ENCODE data around the gene LAMTOR5. TPM values are rescaled to one million over a fixed set of nuclear protein-coding genes. Genes with fewer than 3 reads are reported as not detected.
"Not testable (repeated sequence)": the region's sequence is repeated elsewhere in the genome, so short reads cannot be mapped to it uniquely, and the experiment has no call there.

The LAMTOR5 gene
- total RNA-seq, 2 donors from 2014 or later = 86.1 to 150 TPM

DNA sequence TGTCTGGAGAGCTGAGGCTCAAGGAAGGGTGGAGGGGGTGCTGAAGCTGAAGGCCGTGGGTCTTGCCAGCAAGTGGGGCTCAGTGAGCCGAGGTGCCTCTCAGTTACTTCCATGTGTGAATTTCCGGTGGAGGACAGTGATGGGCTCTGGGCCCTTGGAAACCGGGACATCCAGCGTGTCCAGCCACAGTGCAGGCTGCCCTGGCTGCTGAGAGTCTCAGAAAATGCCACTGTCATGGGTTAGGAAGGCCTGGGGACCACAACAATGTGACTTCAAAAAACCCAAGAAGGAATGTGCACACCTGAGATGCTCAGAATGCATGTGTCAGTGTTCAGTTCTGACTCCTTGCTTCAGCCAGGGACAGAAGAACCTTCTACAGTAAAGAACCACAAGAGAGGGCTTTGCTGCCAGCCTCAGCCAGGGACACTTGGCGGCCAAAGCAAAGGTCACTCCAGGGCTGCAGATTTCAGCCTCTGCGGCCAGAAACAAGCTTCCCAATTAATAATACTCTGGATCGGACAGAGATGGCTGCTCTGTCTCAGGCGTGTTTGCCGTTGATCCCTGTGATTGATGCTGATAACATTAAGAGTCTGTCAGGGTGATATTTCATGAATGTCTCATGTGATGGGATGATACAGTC is 12.6 kb upstream of the LAMTOR5 start:
- Mint-ChIP-seq H3K27ac (no peak overlapping the region), H3K27me3 (peaks cover 0 to 4% of the 10 kb centered on the region in 2 donors), H3K4me1 (ENCODE audit: low read depth in 2 of 2) (no peaks in the 10 kb centered on the region), H3K9me3 (no peaks in the 10 kb centered on the region), H3K36me3 (no peaks in the 10 kb centered on the region), H3K4me3 (no peak overlapping the region)
- ATAC-seq (no peak), DNase-seq (ENCODE audit: low spot score) (no peak)

DNA sequence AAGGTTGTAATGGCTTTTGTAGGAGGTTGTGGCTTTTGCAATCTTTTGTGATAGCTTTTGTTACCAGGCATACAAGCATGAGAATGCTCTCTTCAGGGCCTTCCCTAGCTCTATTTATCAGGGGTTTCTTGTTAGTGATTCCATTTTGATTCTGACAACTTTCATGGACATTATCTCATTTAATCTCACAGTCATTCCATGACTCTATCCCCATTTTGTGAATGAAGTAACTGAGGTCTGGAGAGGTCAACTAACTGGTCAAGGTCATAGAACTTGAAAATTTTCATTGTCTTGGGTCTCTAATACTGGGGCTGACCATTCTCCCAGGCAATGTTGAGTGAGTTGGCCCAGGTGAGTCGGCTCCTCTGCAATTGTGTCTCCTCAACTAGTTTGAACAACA is 11.2 kb upstream of the LAMTOR5 start:
- Mint-ChIP-seq H3K36me3 (no peaks in the 10 kb centered on the region), H3K27ac (no peak overlapping the region), H3K4me3 (no peak overlapping the region), H3K4me1 (ENCODE audit: low read depth in 2 of 2) (no peaks in the 10 kb centered on the region), H3K27me3 (peaks cover 0 to 2% of the 10 kb centered on the region in 2 donors), H3K9me3 (no peaks in the 10 kb centered on the region)
- DNase-seq (ENCODE audit: low spot score) (no peak), ATAC-seq (no peak)

DNA sequence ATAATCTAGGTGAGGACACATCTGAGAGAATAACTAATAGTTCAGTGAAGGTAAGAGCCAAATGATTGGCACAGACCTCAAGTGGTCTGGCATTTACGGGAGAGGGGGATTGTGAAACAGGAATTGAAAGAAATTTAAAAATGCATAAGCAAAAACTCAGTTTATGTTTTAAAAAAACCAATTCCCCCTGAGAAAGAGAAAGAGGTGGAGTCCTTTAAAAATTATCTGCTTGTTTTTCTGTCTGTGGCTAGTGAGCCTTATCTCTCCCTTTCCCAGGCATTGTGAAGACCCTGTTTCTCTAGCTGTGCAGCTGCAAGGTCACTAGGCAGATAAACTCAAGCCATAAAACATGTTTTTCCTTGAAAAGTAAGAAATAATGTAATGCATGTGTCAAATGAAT is 5.6 kb upstream of the LAMTOR5 start:
- not testable (repeated sequence) for H3K4me1 Mint-ChIP-seq (ENCODE audit: low read depth in 2 of 2); DNase-seq (ENCODE audit: low spot score); H3K36me3 Mint-ChIP-seq; H3K9me3 Mint-ChIP-seq; H3K27me3 Mint-ChIP-seq; H3K27ac Mint-ChIP-seq; H3K4me3 Mint-ChIP-seq; ATAC-seq

DNA sequence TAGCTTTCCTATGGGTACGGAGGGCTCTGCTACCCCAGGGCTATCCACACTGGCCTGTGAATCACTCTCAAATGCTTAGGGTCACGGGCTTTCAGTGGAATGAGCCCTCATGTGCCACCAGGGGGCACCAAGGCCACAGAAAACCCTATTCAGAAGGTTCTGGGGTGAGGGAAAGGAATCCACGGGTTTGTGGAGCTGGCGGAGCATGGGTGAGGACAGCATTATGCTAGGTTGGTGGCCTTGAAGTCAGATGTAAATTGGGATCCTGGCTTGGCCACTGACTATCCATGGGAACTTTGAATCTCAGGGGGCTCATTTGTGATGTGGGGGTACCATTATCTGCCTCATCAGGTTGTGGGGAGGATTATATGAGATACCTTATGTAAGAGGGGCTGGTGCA is 5.1 kb upstream of the LAMTOR5 start:
- H3K9me3 Mint-ChIP-seq = no peaks in the 10 kb centered on the region

DNA sequence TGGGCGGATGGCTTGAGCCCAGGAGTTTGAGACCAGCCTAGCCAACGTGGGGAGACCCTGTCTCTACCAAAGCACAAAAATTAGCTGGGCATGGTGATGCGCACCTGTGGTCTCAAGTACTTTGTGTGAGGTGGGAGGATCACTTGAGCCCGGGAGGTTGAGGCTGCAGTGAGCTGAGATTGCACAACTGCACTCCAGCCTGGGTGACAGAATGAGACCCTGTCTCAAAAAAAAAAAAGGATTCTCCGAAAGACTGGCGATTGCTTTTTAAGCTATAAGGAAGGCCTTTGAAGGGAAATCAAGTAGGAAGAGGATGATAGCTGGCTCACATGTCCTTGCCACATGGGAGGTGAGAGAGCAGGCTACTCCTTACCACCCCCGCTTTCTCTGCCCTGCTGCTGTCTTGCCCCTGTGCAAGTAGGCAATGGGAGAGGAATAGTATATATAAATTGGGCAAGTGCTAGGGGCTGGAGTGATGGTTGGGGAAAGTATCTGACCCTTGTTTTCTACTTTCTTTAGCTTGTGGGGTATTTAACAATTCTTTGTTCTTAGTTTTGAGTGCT is 3.8 kb upstream of the LAMTOR5 start:
- no peak overlapping the region for H3K4me3 Mint-ChIP-seq
- DNase-seq (ENCODE audit: low spot score) = no peak
- ATAC-seq = no peak
- no peaks in the 10 kb centered on the region for H3K27me3 Mint-ChIP-seq
- H3K36me3 Mint-ChIP-seq = peaks cover 6% of the 10 kb centered on the region
- H3K9me3 Mint-ChIP-seq = no peaks in the 10 kb centered on the region
- H3K27ac Mint-ChIP-seq = no peak overlapping the region
- peaks cover 9 to 18% of the 10 kb centered on the region in 2 donors for H3K4me1 Mint-ChIP-seq (ENCODE audit: low read depth in 2 of 2)

More for the DNA sequence above, 5.1 kb upstream of the LAMTOR5 start:
- Mint-ChIP-seq H3K4me3 (no peak overlapping the region), H3K36me3 (peaks cover 2% of the 10 kb centered on the region), H3K27ac (no peak overlapping the region), H3K4me1 (ENCODE audit: low read depth in 2 of 2) (peaks cover 6 to 12% of the 10 kb centered on the region in 2 donors), H3K27me3 (no peaks in the 10 kb centered on the region)
- ATAC-seq (peak in 1 of 2 donors; percentile 57), DNase-seq (ENCODE audit: low spot score) (no peak)

DNA sequence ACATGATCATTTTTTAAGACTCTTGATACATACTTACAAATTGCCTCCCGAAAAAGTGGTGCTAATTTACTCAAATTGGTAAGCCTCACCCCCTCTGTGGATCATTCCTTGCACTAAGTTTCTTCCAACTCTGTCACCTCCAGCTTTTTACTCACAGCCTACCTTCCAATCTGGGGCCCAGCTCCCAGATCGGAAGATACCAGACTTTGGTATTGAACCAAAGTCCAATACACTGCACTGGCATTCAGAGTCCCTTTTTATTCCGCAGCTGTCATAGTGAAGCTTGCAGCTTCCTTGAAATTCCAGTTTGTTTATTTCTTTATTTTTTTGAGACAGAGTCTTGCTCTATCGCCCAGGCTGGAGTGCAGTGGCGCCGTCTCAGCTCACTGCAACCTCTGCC is 1.8 kb upstream of the LAMTOR5 start:
- DNase-seq (ENCODE audit: low spot score) = no peak
- Mint-ChIP-seq H3K9me3 (no peaks in the 10 kb centered on the region), H3K36me3 (peaks cover 6% of the 10 kb centered on the region), H3K4me1 (ENCODE audit: low read depth in 2 of 2) (peaks cover 11 to 22% of the 10 kb centered on the region in 2 donors), H3K27ac (no peak overlapping the region), H3K4me3 (peak overlapping the region; percentile 99), H3K27me3 (no peaks in the 10 kb centered on the region)
- no peak for ATAC-seq

DNA sequence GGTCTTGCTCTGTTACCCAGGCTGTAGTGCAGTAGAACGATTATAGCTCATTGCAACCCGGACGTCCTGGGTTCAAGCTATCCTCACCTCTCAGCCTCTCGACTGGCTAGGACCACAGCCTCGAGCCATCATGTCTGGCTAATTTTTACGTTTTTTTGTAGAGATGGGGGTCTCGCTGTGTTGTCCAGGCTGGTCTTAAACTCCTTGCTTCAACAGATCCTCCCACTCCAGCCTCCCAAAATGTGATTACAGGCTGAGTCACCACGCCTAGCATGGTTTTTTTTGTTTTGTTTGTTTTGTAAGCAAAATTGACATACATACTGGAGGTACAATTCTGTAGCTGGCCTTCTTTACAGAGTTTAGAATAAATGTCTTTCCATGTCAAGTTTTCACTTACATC is 994 bp upstream of the LAMTOR5 start:
- Mint-ChIP-seq H3K4me1 (ENCODE audit: low read depth in 2 of 2) (peaks cover 11 to 22% of the 10 kb centered on the region in 2 donors), H3K9me3 (no peaks in the 10 kb centered on the region), H3K27me3 (no peaks in the 10 kb centered on the region), H3K4me3 (peak overlapping the region; percentile 99), H3K36me3 (peaks cover 6% of the 10 kb centered on the region), H3K27ac (peak overlapping the region; percentile 99 to 100)
- DNase-seq (ENCODE audit: low spot score) = no peak
- no peak for ATAC-seq

DNA sequence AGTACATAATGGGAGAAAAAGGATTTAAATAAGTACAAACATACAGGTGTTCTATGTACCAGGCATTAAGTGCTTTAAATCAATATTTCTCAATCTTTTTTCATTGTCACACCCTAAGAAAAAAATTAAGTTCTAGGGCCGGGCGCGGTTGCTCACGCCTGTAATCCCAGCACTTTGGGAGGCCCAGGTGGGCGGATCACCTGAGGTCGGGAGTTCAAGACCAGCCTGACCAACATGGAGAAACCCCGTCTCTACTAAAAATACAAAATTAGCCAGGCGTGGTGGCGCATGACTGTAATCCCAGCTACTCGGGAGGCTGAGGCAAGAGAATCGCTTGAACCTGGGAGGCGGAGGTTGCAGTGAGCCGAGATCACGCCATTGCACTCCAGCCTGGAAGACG is 1.1 kb downstream of the LAMTOR5 start:
- not testable (repeated sequence) for H3K9me3 Mint-ChIP-seq; H3K27me3 Mint-ChIP-seq; ATAC-seq; H3K36me3 Mint-ChIP-seq; DNase-seq (ENCODE audit: low spot score)
- peaks cover 11 to 22% of the 10 kb centered on the region in 2 donors for H3K4me1 Mint-ChIP-seq (ENCODE audit: low read depth in 2 of 2)
- peak overlapping the region; percentile 99 to 100 for H3K27ac Mint-ChIP-seq
- peak overlapping the region; percentile 99 for H3K4me3 Mint-ChIP-seq

DNA sequence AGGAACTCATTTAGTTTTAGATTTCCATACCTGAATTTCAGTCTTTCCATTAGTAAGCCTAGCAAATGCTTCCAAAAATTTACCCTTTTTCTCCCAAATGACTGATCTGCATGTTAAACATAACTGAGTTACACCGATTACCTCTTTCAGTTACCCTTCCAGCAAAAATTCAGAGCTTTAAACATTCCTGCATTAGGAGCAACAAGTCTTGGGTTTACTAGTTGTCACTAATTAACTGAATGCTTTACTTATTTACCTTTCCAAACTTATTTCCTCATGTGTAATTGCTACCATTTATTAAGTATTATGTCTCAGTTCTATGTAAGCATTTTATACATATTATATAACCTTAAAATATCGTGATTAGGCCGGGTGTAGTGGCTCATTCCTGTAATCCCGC is 3.1 kb downstream of the LAMTOR5 start:
- Mint-ChIP-seq H3K27me3 (no peaks in the 10 kb centered on the region), H3K9me3 (no peaks in the 10 kb centered on the region), H3K4me1 (ENCODE audit: low read depth in 2 of 2) (peaks cover 11 to 22% of the 10 kb centered on the region in 2 donors), H3K4me3 (no peak overlapping the region), H3K36me3 (peaks cover 6% of the 10 kb centered on the region), H3K27ac (no peak overlapping the region)
- DNase-seq (ENCODE audit: low spot score) = no peak
- ATAC-seq = no peak

DNA sequence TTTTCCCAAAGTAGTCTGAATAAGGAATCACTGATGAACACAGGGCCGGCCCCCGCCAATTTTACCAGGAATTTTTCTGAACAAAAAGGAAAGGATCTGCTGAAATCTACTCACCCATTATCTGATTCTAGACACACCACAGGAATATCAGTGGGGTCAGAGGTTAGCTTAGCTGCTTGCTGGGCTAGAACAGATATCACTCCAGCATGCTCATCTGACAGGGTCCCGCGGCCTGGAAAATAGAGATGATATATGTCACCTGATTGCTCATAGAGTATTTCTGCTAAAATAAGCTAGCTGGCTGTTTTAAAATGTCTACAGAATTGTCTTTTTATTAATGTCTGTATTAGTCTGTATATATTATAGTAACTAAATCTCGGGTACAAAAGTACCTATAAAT is 3.7 kb downstream of the LAMTOR5 start:
- no peak overlapping the region for H3K4me3 Mint-ChIP-seq
- no peak for ATAC-seq

DNA sequence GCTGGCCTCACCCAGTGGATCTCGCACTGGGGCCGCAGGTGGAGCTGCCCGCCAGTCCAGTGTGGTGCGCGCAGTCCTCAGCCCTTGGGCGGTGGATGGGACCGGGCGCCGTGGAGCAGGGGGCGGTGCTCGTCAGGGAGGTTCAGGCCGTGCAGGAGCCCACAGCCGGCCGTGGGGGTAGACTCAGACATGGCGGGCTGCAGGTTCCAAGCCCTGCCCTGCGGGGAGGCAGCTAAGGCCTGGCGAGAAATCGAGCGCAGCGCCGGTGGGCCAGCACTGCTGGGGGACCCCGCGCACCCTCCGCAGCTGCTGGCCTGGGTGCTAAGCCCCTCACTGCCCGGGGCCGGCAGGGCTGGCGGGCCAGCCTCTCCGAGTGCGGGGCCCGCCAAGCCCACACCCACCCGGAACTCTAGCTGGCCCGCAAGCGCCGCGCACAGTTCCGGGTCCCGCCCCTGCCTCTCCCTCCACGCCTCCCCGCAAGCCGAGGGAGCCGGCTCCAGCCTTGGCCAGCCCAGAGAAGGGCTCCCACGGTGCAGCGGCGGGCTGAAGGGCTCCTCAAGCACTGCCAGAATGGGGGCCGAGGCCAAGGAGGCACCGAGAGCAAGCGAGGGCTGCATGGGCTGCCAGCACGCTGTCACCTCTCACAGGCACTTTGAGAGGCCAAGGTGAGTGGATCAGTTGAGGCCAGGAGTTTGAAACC is 11.1 kb downstream of the LAMTOR5 start:
- H3K36me3 Mint-ChIP-seq; ATAC-seq; H3K9me3 Mint-ChIP-seq; H3K4me3 Mint-ChIP-seq; DNase-seq (ENCODE audit: low spot score); H3K4me1 Mint-ChIP-seq (ENCODE audit: low read depth in 2 of 2); H3K27ac Mint-ChIP-seq; H3K27me3 Mint-ChIP-seq: not testable (repeated sequence)

More for the DNA sequence above, 3.7 kb downstream of the LAMTOR5 start:
- Mint-ChIP-seq H3K9me3 (no peaks in the 10 kb centered on the region), H3K4me1 (ENCODE audit: low read depth in 2 of 2) (peaks cover 11 to 22% of the 10 kb centered on the region in 2 donors), H3K36me3 (peaks cover 6% of the 10 kb centered on the region), H3K27ac (no peak overlapping the region), H3K27me3 (no peaks in the 10 kb centered on the region)
- DNase-seq (ENCODE audit: low spot score) = no peak

DNA sequence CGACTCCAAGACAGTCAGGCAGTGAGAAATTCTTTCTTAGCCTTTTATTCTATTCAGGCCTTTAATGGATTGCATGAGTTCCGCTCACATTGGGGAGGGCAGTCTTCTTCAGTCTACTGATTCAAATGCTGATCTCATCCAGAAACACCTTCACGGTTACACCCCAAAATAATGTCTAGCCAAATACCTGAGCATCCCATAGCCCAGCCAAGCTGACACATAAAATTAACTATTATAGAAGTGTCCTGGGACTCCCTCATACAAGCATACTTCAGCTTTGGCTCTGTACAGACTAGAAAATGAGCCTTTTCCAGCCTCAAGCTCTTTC is 13.0 kb downstream of the LAMTOR5 start:
- no peaks in the 10 kb centered on the region for H3K9me3 Mint-ChIP-seq
- no peaks in the 10 kb centered on the region for H3K27me3 Mint-ChIP-seq
- H3K36me3 Mint-ChIP-seq = no peaks in the 10 kb centered on the region
- DNase-seq (ENCODE audit: low spot score) = no peak
- H3K4me3 Mint-ChIP-seq = no peak overlapping the region
- no peak overlapping the region for H3K27ac Mint-ChIP-seq
- no peak for ATAC-seq
- H3K4me1 Mint-ChIP-seq (ENCODE audit: low read depth in 2 of 2) = no peaks in the 10 kb centered on the region

DNA sequence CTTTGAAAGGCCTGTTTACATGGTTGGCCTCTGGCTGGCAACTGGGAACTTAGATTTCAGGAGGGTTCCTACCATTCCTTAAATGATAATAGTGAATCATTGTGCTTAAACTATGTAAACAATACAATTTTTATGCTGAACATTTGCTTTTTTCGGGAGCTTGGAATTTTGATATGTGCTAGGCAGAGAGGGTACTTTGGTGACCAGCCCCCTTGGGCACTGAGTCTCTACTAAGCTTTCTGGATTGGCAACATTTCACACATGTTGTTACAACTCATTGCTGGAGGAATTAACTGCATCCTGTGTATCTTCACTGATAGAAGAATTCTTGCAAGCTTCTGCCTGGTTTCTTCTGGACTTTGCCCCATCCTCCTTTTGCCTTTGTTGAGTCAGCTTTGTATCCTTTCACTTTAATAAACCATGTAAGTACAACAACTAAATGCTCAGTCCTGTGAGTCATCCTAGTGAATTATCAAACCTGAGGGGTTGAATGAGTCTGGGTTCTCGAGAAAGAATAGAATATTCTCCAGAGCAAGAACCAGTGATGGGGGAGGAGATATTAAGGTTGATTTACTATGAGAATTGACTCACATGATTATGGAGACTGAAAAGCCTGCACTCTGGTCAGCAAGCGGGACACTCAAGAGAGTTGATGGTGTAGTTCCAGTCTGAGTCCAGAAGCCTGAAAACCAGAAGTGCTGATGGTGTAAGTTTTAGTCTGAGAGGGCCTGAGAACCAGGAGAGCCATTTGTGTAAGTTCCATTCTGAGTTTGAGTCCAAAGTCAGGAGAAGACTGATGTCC is 13.6 kb downstream of the LAMTOR5 start:
- Mint-ChIP-seq H3K27me3 (no peaks in the 10 kb centered on the region), H3K4me3 (no peak overlapping the region), H3K4me1 (ENCODE audit: low read depth in 2 of 2) (no peaks in the 10 kb centered on the region), H3K36me3 (no peaks in the 10 kb centered on the region), H3K9me3 (no peaks in the 10 kb centered on the region), H3K27ac (no peak overlapping the region)
- ATAC-seq = no peak
- DNase-seq (ENCODE audit: low spot score) = no peak

DNA sequence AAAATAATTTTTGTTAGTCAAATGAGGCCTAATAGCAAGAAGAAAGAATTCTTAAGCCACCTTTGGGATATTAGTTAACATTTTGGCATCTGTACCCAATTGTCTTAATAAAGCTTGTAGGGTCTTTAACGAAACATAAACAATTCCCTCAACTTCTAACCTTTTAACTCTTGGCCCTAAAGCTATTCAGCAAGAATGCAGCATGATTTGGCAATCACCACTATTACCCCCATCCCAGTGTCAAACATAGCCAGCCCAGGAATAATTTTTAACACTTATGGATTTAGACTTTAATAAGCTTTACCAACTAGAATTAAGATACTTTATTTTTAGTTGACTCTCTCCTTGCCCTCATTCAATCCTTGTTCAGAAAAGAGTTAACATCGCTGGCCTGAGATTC is 14.2 kb downstream of the LAMTOR5 start:
- no peaks in the 10 kb centered on the region for H3K36me3 Mint-ChIP-seq
- DNase-seq (ENCODE audit: low spot score) (no peak), ATAC-seq (no peak)
- H3K4me1 Mint-ChIP-seq (ENCODE audit: low read depth in 2 of 2) = no peaks in the 10 kb centered on the region
- no peak overlapping the region for H3K4me3 Mint-ChIP-seq
- H3K27ac Mint-ChIP-seq = no peak overlapping the region
- no peaks in the 10 kb centered on the region for H3K9me3 Mint-ChIP-seq
- no peaks in the 10 kb centered on the region for H3K27me3 Mint-ChIP-seq

Measured in natural killer cell treated with Interleukin-12 subunit alpha and Interleukin-12 subunit beta and Interleukin-15 and Interleukin-18, amount 100 ng/mL, for 72 hours (primary cell).